A549 treated with CORT108297 at 1 μM for 4 hours (cell line): ENCODE measurements around the gene TNFAIP2. TPM values are rescaled to one million over a fixed set of nuclear protein-coding genes. Genes with fewer than 3 reads are reported as not detected.

Experiments used
- total RNA-seq: library from RNA; stranded (reverse); fragments of 200-300 nt; extraction: Qiagen RNA extraction; gene quantifications from 5 replicates; pipeline ENCODE4 v1.2.3, GENCODE V29; 2022

Gene TNFAIP2
- total RNA-seq, result 327 to 421 TPM (median 389 TPM) in 5 replicates

GRCh38 chr14:103122947-103123633, at the start of gene TNFAIP2:
Gene TNFAIP2, plus strand, starts transcription at chr14:103123461. Its CDS starts 2,997 bp downstream, at chr14:103126458.

GRCh38 chr14:103084021-103084919, 39.0 kb upstream of the TNFAIP2 start, which contains the start of gene LBHD2:
Gene LBHD2, plus strand, starts transcription at chr14:103084210. Its CDS starts 1,803 bp downstream, at chr14:103086013.

GRCh38 chr14:103094406-103095209, 28.7 kb upstream of the TNFAIP2 start, which contains the start of gene EXOC3L4:
Gene EXOC3L4, plus strand, starts transcription at chr14:103094725. Its CDS starts 5,495 bp downstream, at chr14:103100220.

Other genes with a start within 250 kb of the TNFAIP2 start
- gene AMN, start 200.8 kb upstream of the TNFAIP2 start, total RNA-seq, result 0.20 to 0.44 TPM (median 0.34 TPM) in 5 replicates
- 58.8 to 86.4 TPM (median 80.7 TPM) in 5 replicates for gene CDC42BPB, start 65.9 kb upstream of the TNFAIP2 start, total RNA-seq
- 0.12 to 0.39 TPM (median 0.27 TPM) in 3 of 5 replicates, not detected in the others for gene LBHD2, start 39.3 kb upstream of the TNFAIP2 start, total RNA-seq
- gene EXOC3L4, start 28.7 kb upstream of the TNFAIP2 start, total RNA-seq, result 1.1 to 2.5 TPM (median 1.9 TPM) in 5 replicates
- gene EIF5, start 210.8 kb downstream of the TNFAIP2 start, total RNA-seq, result 202 to 295 TPM (median 277 TPM) in 5 replicates